22Rv1 (cell line): ENCODE results near the gene CHD8.
A peak's percentile ranks its signal among the peaks of the same experiment; 100 is the strongest.
"Not testable (repeated sequence)": the region's sequence is repeated elsewhere in the genome, so short reads cannot be mapped to it uniquely, and the experiment has no call there.

Source experiments
- H3K27ac ChIP-seq: fragments of 450-650 bp; 2 replicates; pipeline ENCODE4 v1.5.1; 2017
- ZFX ChIP-seq: fragments of 450-650 bp; IDR thresholded peaks from 2 replicates; pipeline ENCODE4 v1.6.1; 2017; ENCODE audit warnings: antibody characterized with exemption, borderline replicate concordance
- TF ChIP-seq, protein P1 (sequence below): fragments of 450-650 bp; IDR thresholded peaks from 2 replicates; pipeline ENCODE4 v1.5.1; 2017; ENCODE audit warnings: mild to moderate bottlenecking

The CHD8 gene

DNA sequence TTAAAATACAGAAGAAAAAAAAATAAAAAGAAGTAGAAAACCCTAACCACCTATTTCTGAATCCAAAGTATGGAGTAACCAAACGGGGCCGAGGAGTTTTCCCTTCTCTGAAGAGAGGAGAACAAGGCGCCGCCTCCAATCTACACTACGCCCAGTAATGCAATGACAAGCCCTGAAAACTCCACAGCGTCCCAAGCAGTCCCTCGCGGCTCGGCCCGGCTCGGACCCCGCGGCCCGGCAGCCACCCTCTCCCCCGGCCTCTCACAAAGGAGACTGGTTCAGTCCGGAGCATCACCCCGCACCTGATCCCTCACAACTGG, 371 bp downstream of the CHD8 start:
- peak overlapping the region; percentile 96 for H3K27ac ChIP-seq
- TF ChIP-seq, protein P1, sequence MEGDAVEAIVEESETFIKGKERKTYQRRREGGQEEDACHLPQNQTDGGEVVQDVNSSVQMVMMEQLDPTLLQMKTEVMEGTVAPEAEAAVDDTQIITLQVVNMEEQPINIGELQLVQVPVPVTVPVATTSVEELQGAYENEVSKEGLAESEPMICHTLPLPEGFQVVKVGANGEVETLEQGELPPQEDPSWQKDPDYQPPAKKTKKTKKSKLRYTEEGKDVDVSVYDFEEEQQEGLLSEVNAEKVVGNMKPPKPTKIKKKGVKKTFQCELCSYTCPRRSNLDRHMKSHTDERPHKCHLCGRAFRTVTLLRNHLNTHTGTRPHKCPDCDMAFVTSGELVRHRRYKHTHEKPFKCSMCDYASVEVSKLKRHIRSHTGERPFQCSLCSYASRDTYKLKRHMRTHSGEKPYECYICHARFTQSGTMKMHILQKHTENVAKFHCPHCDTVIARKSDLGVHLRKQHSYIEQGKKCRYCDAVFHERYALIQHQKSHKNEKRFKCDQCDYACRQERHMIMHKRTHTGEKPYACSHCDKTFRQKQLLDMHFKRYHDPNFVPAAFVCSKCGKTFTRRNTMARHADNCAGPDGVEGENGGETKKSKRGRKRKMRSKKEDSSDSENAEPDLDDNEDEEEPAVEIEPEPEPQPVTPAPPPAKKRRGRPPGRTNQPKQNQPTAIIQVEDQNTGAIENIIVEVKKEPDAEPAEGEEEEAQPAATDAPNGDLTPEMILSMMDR = no peak
- no peak for TF ChIP-seq ZFX

DNA sequence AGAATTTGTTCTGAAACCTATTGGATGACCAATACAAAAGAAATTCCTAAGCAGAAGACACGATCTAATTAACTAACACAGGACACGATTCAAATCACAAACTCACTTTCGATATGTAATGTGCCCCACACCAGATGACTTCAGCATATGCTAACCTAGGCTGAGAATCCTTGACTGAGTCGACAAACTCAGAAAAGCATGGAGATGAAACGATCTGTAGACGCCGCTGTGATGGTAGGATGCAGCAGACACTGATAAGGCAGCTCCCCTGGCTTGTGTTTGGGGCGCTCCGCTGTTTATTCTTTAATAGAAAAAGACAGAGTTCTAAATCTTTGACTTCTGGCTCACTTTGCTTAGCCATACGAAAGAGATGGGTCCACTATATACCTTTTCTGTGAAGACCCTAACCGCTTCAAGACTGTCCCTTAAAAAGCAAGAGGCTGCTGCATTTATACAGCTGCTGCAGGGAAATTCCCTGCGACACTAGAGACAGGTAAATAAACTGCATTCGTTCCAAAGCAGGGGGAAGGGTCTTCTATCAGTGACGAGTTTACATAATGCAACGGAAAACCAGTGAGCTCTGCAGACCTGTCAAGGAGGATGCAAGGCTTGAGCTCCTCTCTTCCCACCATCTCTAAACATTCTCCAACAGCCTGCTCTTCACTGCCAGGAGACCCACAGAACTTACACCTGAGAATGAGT, 929 bp downstream of the CHD8 start:
- TF ChIP-seq, protein P1 = no peak
- TF ChIP-seq ZFX = no peak

DNA sequence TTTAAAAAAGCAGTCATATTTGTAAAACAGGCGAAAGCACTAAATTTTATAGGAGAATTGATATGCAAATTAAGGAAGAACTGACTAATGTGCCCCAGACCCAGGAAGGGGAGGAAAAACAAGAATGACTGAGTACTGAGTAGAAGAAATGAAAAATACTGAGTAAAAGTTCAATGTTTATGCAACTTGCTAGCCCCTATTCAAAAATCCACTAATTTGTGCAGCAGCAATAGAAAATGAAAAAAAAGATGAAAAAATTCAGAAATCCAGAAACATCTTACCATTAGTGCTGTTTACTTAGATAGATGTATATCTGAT, 6.1 kb downstream of the CHD8 start:
- H3K27ac ChIP-seq = 0 out of 2 replicates have a peak overlapping the region, but pooled peaks have one; percentile 15
- TF ChIP-seq, protein P1 = no peak
- TF ChIP-seq ZFX = no peak

More for the DNA sequence above, 929 bp downstream of the CHD8 start:
- peak overlapping the region; percentile 96 for H3K27ac ChIP-seq

DNA sequence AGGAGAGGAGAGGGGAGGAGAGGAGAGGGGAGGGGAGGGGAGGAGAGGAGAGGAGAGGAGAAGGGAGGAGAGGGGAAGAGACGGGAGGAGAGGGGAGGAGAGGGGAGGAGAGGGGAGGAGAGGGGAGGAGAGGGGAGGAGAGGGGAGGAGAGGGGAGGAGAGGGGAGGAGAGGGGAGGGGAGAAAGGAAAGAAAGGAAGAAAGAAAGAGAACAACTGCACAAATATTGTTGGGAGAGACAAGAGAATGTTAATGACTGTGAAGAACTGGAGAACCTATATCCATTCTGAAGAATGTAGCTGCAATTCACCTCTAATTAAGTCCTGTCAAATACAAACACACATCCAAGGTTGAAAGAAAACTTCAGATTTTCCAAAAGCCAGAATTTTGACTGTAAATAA, 13.3 kb downstream of the CHD8 start:
- not testable (repeated sequence) for H3K27ac ChIP-seq

DNA sequence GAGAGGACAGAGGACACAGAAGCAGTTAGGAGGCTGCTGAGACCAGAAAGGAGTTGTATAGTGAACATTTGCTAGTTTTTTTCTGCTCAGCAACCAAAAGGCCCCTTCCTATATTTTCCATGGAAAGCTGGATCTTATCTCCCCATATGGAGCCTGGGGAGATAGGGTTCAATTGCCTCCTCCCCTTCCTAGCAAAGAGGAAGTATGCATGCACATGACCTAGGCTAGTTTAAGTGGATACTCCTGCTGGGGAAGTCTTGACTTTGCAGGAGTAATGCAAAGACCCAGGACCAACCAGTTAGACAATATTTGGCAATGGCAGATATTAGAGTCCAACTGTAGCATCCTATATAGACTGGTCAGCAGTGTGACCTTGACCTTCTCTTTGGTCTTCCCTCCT, 15.1 kb downstream of the CHD8 start:
- no peak overlapping the region for H3K27ac ChIP-seq
- TF ChIP-seq ZFX = no peak
- TF ChIP-seq, protein P1 = no peak

DNA sequence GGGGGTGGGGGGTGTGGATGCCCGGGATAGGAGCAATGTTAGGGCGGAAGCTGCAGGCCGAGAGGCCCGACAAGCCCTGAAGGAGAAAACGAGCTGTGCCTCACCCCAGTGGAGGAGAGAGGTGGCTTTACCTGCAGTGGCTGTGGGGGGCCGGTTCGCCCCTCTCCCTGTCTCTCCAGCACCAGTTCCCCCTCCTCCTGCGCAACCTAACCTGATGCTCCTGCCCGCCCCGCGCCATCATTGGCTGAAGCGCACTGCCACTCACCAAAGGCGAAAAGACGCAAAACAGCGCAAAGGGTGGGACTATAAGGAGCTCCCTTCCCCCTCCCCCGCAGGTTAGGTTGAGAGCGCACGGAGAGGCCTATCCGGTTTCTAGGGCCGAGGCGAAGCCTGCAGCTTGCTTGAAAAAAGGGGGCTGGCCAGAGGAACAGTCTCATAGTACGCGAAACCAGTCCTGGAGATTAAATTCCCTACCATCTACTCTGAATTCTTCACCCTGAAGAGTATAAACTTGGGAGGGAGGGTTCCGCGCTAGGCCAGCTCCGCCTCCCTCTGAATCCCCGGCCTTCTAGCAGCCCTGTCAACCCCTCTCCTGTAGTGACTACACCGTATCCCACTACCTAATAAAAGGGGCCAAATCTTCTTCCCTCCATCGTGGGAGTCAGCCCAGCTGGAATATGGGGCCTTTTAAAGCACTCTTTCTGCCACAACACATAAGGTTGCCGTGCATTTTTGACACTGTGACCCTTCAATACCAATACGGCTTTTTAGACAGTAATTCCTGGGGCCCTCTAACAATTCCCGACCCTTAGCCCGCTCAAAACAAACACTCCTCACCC, 18.6 kb downstream of the CHD8 start:
- TF ChIP-seq ZFX = no peak
- TF ChIP-seq, protein P1 = no peak
- peak overlapping the region; percentile 82 for H3K27ac ChIP-seq

DNA sequence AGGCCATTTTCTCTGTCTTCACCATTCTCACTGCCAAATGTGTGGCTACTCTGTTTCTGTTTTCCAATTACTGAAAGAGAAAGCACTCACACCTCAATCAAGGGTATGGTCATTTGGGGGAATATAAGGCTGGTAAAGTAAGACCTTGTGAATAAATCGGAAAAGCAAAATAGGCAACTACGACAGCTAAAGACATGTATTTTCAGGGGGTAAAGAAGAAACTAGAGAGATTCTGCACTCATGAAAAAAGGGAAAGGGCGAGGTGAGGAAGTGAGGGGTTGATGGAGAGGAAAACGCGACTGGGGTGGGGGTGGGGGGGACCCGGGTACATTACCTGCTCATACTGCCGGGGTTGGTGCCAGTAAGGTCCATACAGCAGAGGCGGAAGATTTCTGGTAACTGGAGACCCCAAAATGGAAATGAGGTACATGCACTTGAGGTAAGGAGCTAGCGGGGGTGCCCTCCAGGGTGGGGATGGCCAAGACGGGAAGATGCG, 19.3 kb downstream of the CHD8 start:
- no peak for TF ChIP-seq ZFX
- TF ChIP-seq, protein P1 = no peak
- peak overlapping the region; percentile 82 for H3K27ac ChIP-seq
